Glutamatergic neuron (in vitro differentiated cells): ENCODE data around the gene LILRA6. TPM values are rescaled to one million over a fixed set of nuclear protein-coding genes. Genes with fewer than 3 reads are reported as not detected.

Experiments
- DNase-seq: peaks from one replicate; pipeline ENCODE4 v3.0.0; 2022
- H3K27ac Mint-ChIP-seq: one replicate; pipeline ENCODE4 v1.8.0; 2020; ENCODE audit warnings: mild to moderate bottlenecking, mixed read lengths, inconsistent platforms; ENCODE audit not compliant: unreplicated experiment
- H3K27me3 Mint-ChIP-seq: one replicate; pipeline ENCODE4 v1.8.0; 2020; ENCODE audit warnings: mild to moderate bottlenecking, moderate library complexity, mixed read lengths, inconsistent platforms; ENCODE audit not compliant: unreplicated experiment
- H3K36me3 Mint-ChIP-seq: one replicate; pipeline ENCODE4 v1.8.0; 2020; ENCODE audit warnings: mild to moderate bottlenecking, mixed read lengths, inconsistent platforms; ENCODE audit not compliant: unreplicated experiment
- H3K4me1 Mint-ChIP-seq: one replicate; pipeline ENCODE4 v1.8.0; 2020; ENCODE audit warnings: mild to moderate bottlenecking, low read depth, mixed read lengths, inconsistent platforms; ENCODE audit not compliant: unreplicated experiment
- H3K4me3 Mint-ChIP-seq: one replicate; pipeline ENCODE4 v1.8.0; 2020; ENCODE audit warnings: mild to moderate bottlenecking, mixed read lengths, inconsistent platforms; ENCODE audit not compliant: unreplicated experiment
- H3K9me3 Mint-ChIP-seq: one replicate; pipeline ENCODE4 v1.8.0; 2020; ENCODE audit warnings: mild to moderate bottlenecking, moderate library complexity, mixed read lengths, inconsistent platforms; ENCODE audit not compliant: unreplicated experiment
- total RNA-seq: library from RNA; stranded (reverse); fragmentation: NEBNext Ultra II Directional; extraction: Animal tissue kit (Norgen Biotek cat#: 25700); gene quantifications from one replicate; pipeline ENCODE4 v1.2.1, GENCODE V29; 2021; ENCODE audit not compliant: unreplicated experiment
- TF ChIP-seq, protein P1 (sequence below): fragments of 200-600 bp; sonication (generic); IDR thresholded peaks from one replicate; pipeline ENCODE4 v1.5.0; 2021; ENCODE audit not compliant: partially characterized antibody, unreplicated experiment

The LILRA6 gene
- total RNA-seq, 1 donor from 2014 or later = not detected

DNA sequence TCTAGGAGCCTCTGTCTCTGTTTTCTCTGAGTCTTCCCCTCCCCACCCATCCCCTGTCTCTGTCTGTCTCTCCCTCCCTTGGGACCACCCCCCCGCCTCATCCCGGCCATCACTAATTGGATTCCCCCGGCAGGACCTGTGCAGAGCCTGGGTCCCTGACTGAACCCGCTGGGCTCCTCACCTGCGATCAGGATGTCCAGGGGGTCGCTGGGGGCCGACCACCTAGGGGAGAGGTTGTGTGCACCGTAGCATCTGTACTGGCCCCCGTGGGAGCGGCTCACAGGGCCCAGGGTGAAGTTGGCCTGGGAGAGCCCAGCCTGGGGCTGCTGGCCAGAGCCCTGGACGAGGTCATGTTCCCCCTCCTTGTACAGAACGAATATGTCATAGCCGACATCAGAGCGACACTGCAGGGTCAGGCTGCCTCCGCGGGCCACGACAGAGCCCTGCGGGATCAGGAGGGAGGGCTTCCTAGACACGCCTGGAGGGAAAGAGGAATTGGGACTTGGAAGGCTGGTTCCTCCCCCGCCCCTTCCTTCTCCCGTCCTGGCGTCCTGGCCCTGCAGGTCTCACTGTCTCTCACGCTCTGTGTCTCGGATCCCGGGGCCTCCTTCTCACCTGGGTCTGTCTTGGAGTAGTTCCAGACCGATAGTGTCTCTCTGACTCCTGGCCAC lies 12.7 kb upstream of the LILRA6 start:
- TF ChIP-seq, protein P1, sequence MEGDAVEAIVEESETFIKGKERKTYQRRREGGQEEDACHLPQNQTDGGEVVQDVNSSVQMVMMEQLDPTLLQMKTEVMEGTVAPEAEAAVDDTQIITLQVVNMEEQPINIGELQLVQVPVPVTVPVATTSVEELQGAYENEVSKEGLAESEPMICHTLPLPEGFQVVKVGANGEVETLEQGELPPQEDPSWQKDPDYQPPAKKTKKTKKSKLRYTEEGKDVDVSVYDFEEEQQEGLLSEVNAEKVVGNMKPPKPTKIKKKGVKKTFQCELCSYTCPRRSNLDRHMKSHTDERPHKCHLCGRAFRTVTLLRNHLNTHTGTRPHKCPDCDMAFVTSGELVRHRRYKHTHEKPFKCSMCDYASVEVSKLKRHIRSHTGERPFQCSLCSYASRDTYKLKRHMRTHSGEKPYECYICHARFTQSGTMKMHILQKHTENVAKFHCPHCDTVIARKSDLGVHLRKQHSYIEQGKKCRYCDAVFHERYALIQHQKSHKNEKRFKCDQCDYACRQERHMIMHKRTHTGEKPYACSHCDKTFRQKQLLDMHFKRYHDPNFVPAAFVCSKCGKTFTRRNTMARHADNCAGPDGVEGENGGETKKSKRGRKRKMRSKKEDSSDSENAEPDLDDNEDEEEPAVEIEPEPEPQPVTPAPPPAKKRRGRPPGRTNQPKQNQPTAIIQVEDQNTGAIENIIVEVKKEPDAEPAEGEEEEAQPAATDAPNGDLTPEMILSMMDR = no peak
- DNase-seq = no peak
- peak overlapping the region; percentile 43 for H3K4me3 Mint-ChIP-seq
- H3K36me3 Mint-ChIP-seq = no peaks in the 10 kb centered on the region
- peaks cover 9% of the 10 kb centered on the region for H3K4me1 Mint-ChIP-seq
- peaks cover 5% of the 10 kb centered on the region for H3K9me3 Mint-ChIP-seq
- no peak overlapping the region for H3K27ac Mint-ChIP-seq
- H3K27me3 Mint-ChIP-seq = peaks cover 8% of the 10 kb centered on the region

DNA sequence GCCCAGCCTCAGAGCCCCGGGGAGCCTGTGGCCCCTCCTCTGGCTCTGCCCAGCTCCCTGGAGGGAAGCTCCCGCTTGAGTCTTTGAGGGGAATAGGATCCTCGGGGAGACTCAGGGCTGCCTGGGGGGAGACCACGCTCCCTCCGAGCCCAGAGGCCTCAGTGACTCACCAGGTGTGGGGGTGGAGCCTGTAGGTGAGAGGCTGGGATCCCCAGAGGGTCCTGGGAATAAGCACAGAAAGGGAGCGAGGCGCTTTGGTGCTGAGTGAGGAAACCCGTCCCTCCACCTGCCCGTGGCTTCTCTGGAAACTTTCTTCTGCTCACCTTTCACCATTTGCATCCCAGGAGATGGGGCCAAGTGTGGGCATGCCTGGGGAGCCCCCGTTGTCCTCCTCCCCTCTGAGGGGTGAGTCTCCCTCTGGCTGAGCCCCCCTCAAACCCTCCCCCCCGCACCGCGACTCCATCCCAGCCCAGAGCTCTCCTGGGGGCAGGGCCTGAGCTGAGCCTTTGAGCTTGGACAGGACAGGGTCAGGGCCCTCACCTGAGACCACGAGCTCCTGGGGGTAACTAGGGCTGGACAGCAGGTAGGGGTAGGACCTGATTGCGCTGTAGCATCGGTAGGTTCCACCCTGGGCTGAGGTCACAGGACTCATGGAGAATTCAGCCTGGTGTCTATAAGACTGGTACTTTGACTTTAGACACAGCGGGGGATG lies 11.8 kb upstream of the LILRA6 start:
- H3K27ac Mint-ChIP-seq = no peak overlapping the region
- no peaks in the 10 kb centered on the region for H3K36me3 Mint-ChIP-seq
- H3K4me1 Mint-ChIP-seq = peaks cover 10% of the 10 kb centered on the region
- TF ChIP-seq, protein P1 = no peak
- H3K9me3 Mint-ChIP-seq = peaks cover 5% of the 10 kb centered on the region
- peaks cover 8% of the 10 kb centered on the region for H3K27me3 Mint-ChIP-seq
- no peak overlapping the region for H3K4me3 Mint-ChIP-seq
- no peak for DNase-seq

- no peak for DNase-seq
- TF ChIP-seq, protein P1 = no peak
- H3K27ac Mint-ChIP-seq = no peak overlapping the region
- no peak overlapping the region for H3K4me3 Mint-ChIP-seq
- peaks cover 10% of the 10 kb centered on the region for H3K4me1 Mint-ChIP-seq
- H3K36me3 Mint-ChIP-seq = no peaks in the 10 kb centered on the region
- H3K9me3 Mint-ChIP-seq = peaks cover 5% of the 10 kb centered on the region
- H3K27me3 Mint-ChIP-seq = peaks cover 8% of the 10 kb centered on the region
Observed at GRCh38 chr19:54253331-54254194, 11.0 kb upstream of the LILRA6 start.

- DNase-seq = no peak
- H3K4me1 Mint-ChIP-seq = peaks cover 11% of the 10 kb centered on the region
- H3K36me3 Mint-ChIP-seq = no peaks in the 10 kb centered on the region
- no peak overlapping the region for H3K27ac Mint-ChIP-seq
- TF ChIP-seq, protein P1 = no peak
- peaks cover 9% of the 10 kb centered on the region for H3K27me3 Mint-ChIP-seq
- peaks cover 5% of the 10 kb centered on the region for H3K9me3 Mint-ChIP-seq
- H3K4me3 Mint-ChIP-seq = peak overlapping the region; percentile 52
Observed at GRCh38 chr19:54252845-54253244, 10.3 kb upstream of the LILRA6 start.
